Measurements from ENCODE around the gene SUCLA2.
A peak's percentile ranks its signal among the peaks of the same experiment; 100 is the strongest.

Gene SUCLA2

DNA sequence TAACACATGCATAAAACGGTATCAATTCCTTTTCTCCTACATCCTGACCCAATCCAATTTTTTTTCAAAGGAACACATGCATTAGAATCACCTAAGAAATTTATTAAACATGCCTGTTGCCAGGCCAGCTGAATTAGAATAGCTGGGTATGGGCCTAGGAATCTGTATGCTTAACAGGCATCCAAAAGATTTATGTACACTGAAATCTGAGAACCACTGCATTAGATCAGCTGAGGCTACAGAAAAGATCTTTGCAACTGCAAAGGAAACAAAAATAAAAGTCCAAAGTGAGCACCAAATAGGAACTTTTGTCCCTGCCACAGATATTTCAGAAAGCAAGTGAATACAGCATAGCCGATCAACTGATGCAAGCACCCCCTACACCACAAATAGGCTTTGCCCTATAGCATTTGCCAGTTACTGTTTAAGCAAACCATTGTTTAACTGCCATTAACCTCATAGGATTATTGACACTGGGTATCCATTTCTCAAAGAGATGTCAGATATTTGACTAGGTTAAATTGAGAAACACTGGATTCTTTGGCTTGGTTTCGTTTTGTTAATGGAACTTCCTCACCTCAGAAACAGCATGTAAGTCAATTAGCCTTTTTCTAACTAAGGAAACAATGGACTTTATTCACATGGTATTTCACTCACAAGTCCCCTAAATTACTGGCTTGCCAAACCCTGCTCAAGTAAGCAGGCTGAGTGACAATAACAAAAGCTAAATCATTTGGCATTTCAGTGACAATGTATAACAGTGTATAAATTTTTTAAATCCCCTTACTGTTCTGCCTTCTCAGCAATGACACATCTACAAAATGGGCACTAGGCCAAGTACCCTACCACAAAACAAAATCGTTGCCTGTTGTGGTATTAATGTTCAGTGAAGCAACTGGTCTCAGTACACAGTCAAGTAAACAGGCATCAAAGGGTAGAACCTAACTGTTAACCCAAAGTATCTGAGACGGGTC lies 67.8 kb downstream of the SUCLA2 start:
- no peak overlapping the region for H3K4ac ChIP-seq (ENCODE audit: low read depth, low read length)

DNA sequence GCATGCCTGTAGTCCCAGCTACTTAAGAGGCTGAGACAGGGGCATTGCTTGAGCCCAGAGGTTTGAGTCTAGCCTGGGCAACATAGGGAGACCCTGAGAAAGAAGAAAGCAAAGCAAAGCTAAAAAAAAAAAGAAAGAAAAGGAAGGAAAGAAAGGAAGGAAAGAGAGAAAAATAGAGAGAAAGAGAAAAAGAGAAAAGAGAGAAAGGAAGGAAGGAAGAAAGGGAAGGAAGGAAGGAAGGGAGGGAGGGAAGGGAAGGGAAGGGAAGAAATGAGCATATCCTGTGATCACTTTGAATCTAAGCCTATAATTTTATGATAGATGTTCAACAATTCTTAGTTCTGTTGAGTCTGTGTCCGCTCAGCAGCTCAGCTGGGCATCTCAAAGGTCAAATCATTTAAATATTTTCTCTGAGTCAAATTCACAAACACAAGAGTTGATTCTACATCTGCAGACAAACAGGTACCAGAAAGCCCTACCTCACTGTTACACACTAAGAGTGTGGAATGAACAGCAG lies 70.4 kb downstream of the SUCLA2 start:
- Histone ChIP-seq H3K23ac (ENCODE audit: low read length) (no peak overlapping the region), H4K12ac (ENCODE audit: low read depth, low read length) (no peak overlapping the region), H3K27me3 (ENCODE audit: insufficient read depth, low read length) (no peaks in the 10 kb centered on the region), H3K9ac (ENCODE audit: low read length) (no peak overlapping the region), H3K79me2 (ENCODE audit: control insufficient read depth, insufficient read depth, low read length, poor library complexity) (no peaks in the 10 kb centered on the region), H2BK5ac (ENCODE audit: low read depth, low read length, poor library complexity) (no peak overlapping the region), H2BK12ac (ENCODE audit: low read length) (no peak overlapping the region), H3K9me3 (ENCODE audit: insufficient read depth, low read depth, low read length) (no peaks in the 10 kb centered on the region), H3K14ac (ENCODE audit: low read length) (no peak overlapping the region), H4K91ac (ENCODE audit: low read depth, low read length) (no peak overlapping the region), H3K4me2 (ENCODE audit: low read length) (no peak overlapping the region), H2AK5ac (ENCODE audit: low read length) (no peak overlapping the region), H2BK120ac (ENCODE audit: insufficient read depth, low read length, poor library complexity) (no peak overlapping the region), H3K4me3 (ENCODE audit: low read depth, low read length) (no peak overlapping the region), H3K36me3 (ENCODE audit: control insufficient read depth in 1 of 2, insufficient read depth in 2 of 2, low read length in 2 of 2) (no peaks in the 10 kb centered on the region), H3K4me1 (ENCODE audit: control insufficient read depth in 1 of 2, insufficient read depth in 2 of 2, low read length in 2 of 2) (no peaks in the 10 kb centered on the region), H3K18ac (ENCODE audit: low read length) (no peak overlapping the region), H3K79me1 (ENCODE audit: low read length) (no peaks in the 10 kb centered on the region), H3K4ac (ENCODE audit: low read depth, low read length) (no peak overlapping the region), H2AFZ (ENCODE audit: insufficient read depth, low read length, poor library complexity) (no peak overlapping the region), H3K27ac (ENCODE audit: low read depth, low read length) (no peak overlapping the region), H4K8ac (ENCODE audit: low read depth, low read length) (no peak overlapping the region)
- WGBS (ENCODE audit: extremely low coverage, insufficient coverage, insufficient read length) = no CpG with 5 or more reads among the region's 1 CpG
- DNase-seq = no peak

More for the DNA sequence above, 67.8 kb downstream of the SUCLA2 start:
- WGBS (ENCODE audit: extremely low coverage, insufficient coverage, insufficient read length) = no CpG with 5 or more reads among the region's 5 CpGs
- no peak overlapping the region for H3K18ac ChIP-seq (ENCODE audit: low read length)
- H2BK120ac ChIP-seq (ENCODE audit: insufficient read depth, low read length, poor library complexity) = no peak overlapping the region
- no peaks in the 10 kb centered on the region for H3K79me1 ChIP-seq (ENCODE audit: low read length)
- no peak overlapping the region for H3K14ac ChIP-seq (ENCODE audit: low read length)
- no peaks in the 10 kb centered on the region for H3K4me1 ChIP-seq (ENCODE audit: control insufficient read depth in 1 of 2, insufficient read depth in 2 of 2, low read length in 2 of 2)
- H2BK5ac ChIP-seq (ENCODE audit: low read depth, low read length, poor library complexity) = no peak overlapping the region
- H3K27ac ChIP-seq (ENCODE audit: low read depth, low read length) = no peak overlapping the region
- no peak overlapping the region for H2AFZ ChIP-seq (ENCODE audit: insufficient read depth, low read length, poor library complexity)
- no peak overlapping the region for H3K9ac ChIP-seq (ENCODE audit: low read length)
- no peak overlapping the region for H4K8ac ChIP-seq (ENCODE audit: low read depth, low read length)
- H3K27me3 ChIP-seq (ENCODE audit: insufficient read depth, low read length) = no peaks in the 10 kb centered on the region
- DNase-seq = no peak
- H2AK5ac ChIP-seq (ENCODE audit: low read length) = no peak overlapping the region
- no peaks in the 10 kb centered on the region for H3K79me2 ChIP-seq (ENCODE audit: control insufficient read depth, insufficient read depth, low read length, poor library complexity)
- H4K91ac ChIP-seq (ENCODE audit: low read depth, low read length) = no peak overlapping the region
- H4K12ac ChIP-seq (ENCODE audit: low read depth, low read length) = no peak overlapping the region
- peaks cover 0 to 2% of the 10 kb centered on the region in 2 experiments for H3K36me3 ChIP-seq (ENCODE audit: control insufficient read depth in 1 of 2, insufficient read depth in 2 of 2, low read length in 2 of 2)
- no peak overlapping the region for H3K4me2 ChIP-seq (ENCODE audit: low read length)
- no peak overlapping the region for H2BK12ac ChIP-seq (ENCODE audit: low read length)
- H3K23ac ChIP-seq (ENCODE audit: low read length) = no peak overlapping the region
- H3K9me3 ChIP-seq (ENCODE audit: insufficient read depth, low read depth, low read length) = no peaks in the 10 kb centered on the region
- H3K4me3 ChIP-seq (ENCODE audit: low read depth, low read length) = no peak overlapping the region

DNA sequence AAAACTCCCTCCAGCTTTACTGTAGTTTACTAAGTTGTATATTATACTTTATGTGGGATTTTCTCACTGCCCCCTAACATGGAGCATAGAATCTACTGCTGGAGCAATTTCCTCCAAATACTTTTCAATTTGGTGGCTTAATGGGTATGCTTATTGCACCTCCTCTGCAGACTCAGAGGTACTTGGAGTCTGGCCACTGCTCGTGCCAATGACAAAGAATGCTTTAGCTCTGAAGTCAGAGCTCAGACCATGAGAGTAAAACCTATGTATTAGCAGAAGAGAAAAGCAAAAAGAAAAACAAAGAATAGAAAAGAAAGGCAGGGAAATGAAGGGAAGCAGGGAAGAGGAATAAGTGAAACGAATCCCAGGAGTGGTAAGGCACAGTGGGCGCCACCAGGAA lies 71.9 kb downstream of the SUCLA2 start:
- H3K27ac ChIP-seq (ENCODE audit: low read depth, low read length) = no peak overlapping the region
- no peak overlapping the region for H3K9ac ChIP-seq (ENCODE audit: low read length)
- H2AFZ ChIP-seq (ENCODE audit: insufficient read depth, low read length, poor library complexity) = no peak overlapping the region
- no peak overlapping the region for H2BK5ac ChIP-seq (ENCODE audit: low read depth, low read length, poor library complexity)
- H3K4me2 ChIP-seq (ENCODE audit: low read length) = no peak overlapping the region
- DNase-seq = no peak
- WGBS (ENCODE audit: extremely low coverage, insufficient coverage, insufficient read length) = no CpG with 5 or more reads among the region's 3 CpGs
- no peak overlapping the region for H2BK12ac ChIP-seq (ENCODE audit: low read length)
- no peak overlapping the region for H2BK120ac ChIP-seq (ENCODE audit: insufficient read depth, low read length, poor library complexity)
- H3K23ac ChIP-seq (ENCODE audit: low read length) = no peak overlapping the region
- H2AK5ac ChIP-seq (ENCODE audit: low read length) = no peak overlapping the region
- H3K4me3 ChIP-seq (ENCODE audit: low read depth, low read length) = no peak overlapping the region
- H3K14ac ChIP-seq (ENCODE audit: low read length) = no peak overlapping the region
- H3K36me3 ChIP-seq (ENCODE audit: control insufficient read depth in 1 of 2, insufficient read depth in 2 of 2, low read length in 2 of 2) = no peaks in the 10 kb centered on the region
- H4K91ac ChIP-seq (ENCODE audit: low read depth, low read length) = no peak overlapping the region
- no peak overlapping the region for H3K18ac ChIP-seq (ENCODE audit: low read length)
- H3K4ac ChIP-seq (ENCODE audit: low read depth, low read length) = no peak overlapping the region
- H3K9me3 ChIP-seq (ENCODE audit: insufficient read depth, low read depth, low read length) = no peaks in the 10 kb centered on the region
- H3K4me1 ChIP-seq (ENCODE audit: control insufficient read depth in 1 of 2, insufficient read depth in 2 of 2, low read length in 2 of 2) = no peaks in the 10 kb centered on the region
- no peaks in the 10 kb centered on the region for H3K79me2 ChIP-seq (ENCODE audit: control insufficient read depth, insufficient read depth, low read length, poor library complexity)
- H4K8ac ChIP-seq (ENCODE audit: low read depth, low read length) = no peak overlapping the region
- no peaks in the 10 kb centered on the region for H3K79me1 ChIP-seq (ENCODE audit: low read length)
- no peaks in the 10 kb centered on the region for H3K27me3 ChIP-seq (ENCODE audit: insufficient read depth, low read length)
- H4K12ac ChIP-seq (ENCODE audit: low read depth, low read length) = no peak overlapping the region

DNA sequence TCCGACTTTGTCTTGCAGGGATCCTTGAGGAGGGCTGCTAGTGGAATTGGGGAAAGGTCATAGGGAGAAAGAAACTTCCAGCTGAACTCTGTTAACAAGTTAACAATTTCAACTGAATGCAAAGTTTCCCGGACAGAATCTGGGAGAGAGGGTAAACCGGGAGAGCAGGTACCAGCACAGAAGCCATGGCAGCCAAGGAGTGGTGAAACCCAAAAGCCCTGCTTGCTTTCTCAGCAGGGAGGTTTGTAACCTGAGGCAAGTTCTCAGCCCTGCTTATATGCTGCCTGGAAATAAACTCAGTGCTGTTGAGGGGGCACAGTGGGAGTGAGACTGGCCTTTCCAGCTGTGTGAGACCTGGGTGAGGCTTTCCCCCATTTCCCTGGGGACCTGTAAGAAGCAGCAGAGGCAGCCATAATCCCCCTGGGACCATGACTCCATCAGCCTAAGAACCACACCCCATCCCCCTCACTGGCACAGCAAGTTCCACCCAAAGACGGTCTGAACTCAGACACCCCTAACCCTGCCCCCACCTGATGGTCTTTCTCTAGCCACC lies 84.0 kb downstream of the SUCLA2 start:
- WGBS (ENCODE audit: extremely low coverage, insufficient coverage, insufficient read length) = no CpG with 5 or more reads among the region's 4 CpGs
- H3K79me1 ChIP-seq (ENCODE audit: low read length) = no peaks in the 10 kb centered on the region
- no peaks in the 10 kb centered on the region for H3K36me3 ChIP-seq (ENCODE audit: control insufficient read depth in 1 of 2, insufficient read depth in 2 of 2, low read length in 2 of 2)
- H2BK12ac ChIP-seq (ENCODE audit: low read length) = no peak overlapping the region
- no peak overlapping the region for H3K4ac ChIP-seq (ENCODE audit: low read depth, low read length)
- H4K91ac ChIP-seq (ENCODE audit: low read depth, low read length) = no peak overlapping the region
- H3K23ac ChIP-seq (ENCODE audit: low read length) = no peak overlapping the region
- no peaks in the 10 kb centered on the region for H3K79me2 ChIP-seq (ENCODE audit: control insufficient read depth, insufficient read depth, low read length, poor library complexity)
- no peaks in the 10 kb centered on the region for H3K4me1 ChIP-seq (ENCODE audit: control insufficient read depth in 1 of 2, insufficient read depth in 2 of 2, low read length in 2 of 2)
- no peak overlapping the region for H2BK5ac ChIP-seq (ENCODE audit: low read depth, low read length, poor library complexity)
- H4K12ac ChIP-seq (ENCODE audit: low read depth, low read length) = no peak overlapping the region
- H4K8ac ChIP-seq (ENCODE audit: low read depth, low read length) = no peak overlapping the region
- H2BK120ac ChIP-seq (ENCODE audit: insufficient read depth, low read length, poor library complexity) = no peak overlapping the region
- H3K18ac ChIP-seq (ENCODE audit: low read length) = no peak overlapping the region
- no peak overlapping the region for H3K27ac ChIP-seq (ENCODE audit: low read depth, low read length)
- no peak overlapping the region for H3K9ac ChIP-seq (ENCODE audit: low read length)
- H2AK5ac ChIP-seq (ENCODE audit: low read length) = no peak overlapping the region
- peaks cover 3% of the 10 kb centered on the region for H3K9me3 ChIP-seq (ENCODE audit: insufficient read depth, low read depth, low read length)
- no peak overlapping the region for H3K4me3 ChIP-seq (ENCODE audit: low read depth, low read length)
- peak; percentile 91 to 95 for DNase-seq
- no peak overlapping the region for H3K14ac ChIP-seq (ENCODE audit: low read length)
- H2AFZ ChIP-seq (ENCODE audit: insufficient read depth, low read length, poor library complexity) = no peak overlapping the region
- no peak overlapping the region for H3K4me2 ChIP-seq (ENCODE audit: low read length)
- H3K27me3 ChIP-seq (ENCODE audit: insufficient read depth, low read length) = no peaks in the 10 kb centered on the region

Data from trophoblast cell (in vitro differentiated cells and primary cell).